CD4-positive, CD25-positive, alpha-beta regulatory T cell (primary cell): ENCODE measurements around the gene FOXB1. TPM values are rescaled to one million over a fixed set of nuclear protein-coding genes. Genes with fewer than 3 reads are reported as not detected.

Experiments
- ATAC-seq, 2 donors: fragments of 150-1000 bp; cut with Tn5 transposase; one replicate each; pipeline ENCODE4 v1.10.0; 2021; ENCODE audit warnings: low read depth in 2 of 2, moderate number of reproducible peaks in 2 of 2, moderate library complexity in 1 of 2
- DNase-seq, 3 donors: peaks; one replicate each; pipeline versions ENCODE4 v3.0.0 to v3.0.0-alpha.2; 2012 to 2022; ENCODE audit warnings: mixed read lengths in 1 of 3
- H3K27ac ChIP-seq: one replicate; pipeline ENCODE4 v1.7.0; 2013; ENCODE audit warnings: mild to moderate bottlenecking, low read length; ENCODE audit not compliant: insufficient read depth, poor library complexity, severe bottlenecking
- H3K27me3 ChIP-seq: one replicate; pipeline ENCODE4 v1.7.0; 2013; ENCODE audit warnings: low read length; ENCODE audit not compliant: control insufficient read depth, insufficient read depth
- H3K36me3 ChIP-seq: one replicate; pipeline ENCODE4 v1.7.0; 2013; ENCODE audit warnings: mild to moderate bottlenecking, low read length, moderate library complexity; ENCODE audit not compliant: control insufficient read depth, insufficient read depth
- H3K4me1 ChIP-seq: 2 replicates; pipeline ENCODE4 v1.7.0; 2013; ENCODE audit warnings: mild to moderate bottlenecking, low read length; ENCODE audit not compliant: insufficient read depth, control insufficient read depth, poor library complexity, severe bottlenecking
- H3K4me3 ChIP-seq: one replicate; pipeline ENCODE4 v1.7.0; 2013; ENCODE audit warnings: low read depth, mild to moderate bottlenecking, low read length, moderate library complexity
- H3K9me3 ChIP-seq, 2 experiments: 1 replicate in 1 of 2; 2 replicates in 1 of 2; pipeline ENCODE4 v1.7.0; 2013; ENCODE audit warnings: low read length in 2 of 2, mild to moderate bottlenecking in 1 of 2, moderate library complexity in 1 of 2; ENCODE audit not compliant: control insufficient read depth in 2 of 2
- H3K27ac Mint-ChIP-seq, 3 donors: one replicate each; pipeline ENCODE4 v1.8.0; 2020 to 2022; ENCODE audit warnings: mild to moderate bottlenecking in 3 of 3, mixed read lengths in 3 of 3, moderate library complexity in 2 of 3
- H3K27me3 Mint-ChIP-seq: one replicate; pipeline ENCODE4 v1.8.0; 2022; ENCODE audit warnings: mild to moderate bottlenecking, mixed read lengths
- H3K36me3 Mint-ChIP-seq: one replicate; pipeline ENCODE4 v1.8.0; 2020; ENCODE audit warnings: mixed read lengths
- H3K4me1 Mint-ChIP-seq, 4 donors: one replicate each; pipeline ENCODE4 v1.8.0; 2020 to 2022; ENCODE audit warnings: mixed read lengths in 4 of 4, mild to moderate bottlenecking in 1 of 4
- H3K4me3 Mint-ChIP-seq, 4 donors: one replicate each; pipeline ENCODE4 v1.8.0; 2020 to 2022; ENCODE audit warnings: mild to moderate bottlenecking in 4 of 4, mixed read lengths in 4 of 4, moderate library complexity in 3 of 4
- H3K9me3 Mint-ChIP-seq, 7 donors: one replicate each; pipeline ENCODE4 v1.8.0; 2020 to 2022; ENCODE audit warnings: mixed read lengths in 7 of 7, mild to moderate bottlenecking in 3 of 7, moderate library complexity in 2 of 7
- polyA plus RNA-seq, 4 donors: library from polyadenylated mRNA; unstranded; fragments of 300-500 nt; fragmentation: Illumina TruSeq; gene quantifications; one replicate each; pipeline ENCODE4 v1.2.3, GENCODE V29; 2021
- total RNA-seq: library from RNA; stranded (reverse); gene quantifications from one replicate; pipeline ENCODE4 v1.2.3, GENCODE V29; 2022

The FOXB1 gene
- total and polyA plus RNA-seq, 5 donors from 2014 or later: 0.46 to 4.0 (median 1.2) TPM

DNA sequence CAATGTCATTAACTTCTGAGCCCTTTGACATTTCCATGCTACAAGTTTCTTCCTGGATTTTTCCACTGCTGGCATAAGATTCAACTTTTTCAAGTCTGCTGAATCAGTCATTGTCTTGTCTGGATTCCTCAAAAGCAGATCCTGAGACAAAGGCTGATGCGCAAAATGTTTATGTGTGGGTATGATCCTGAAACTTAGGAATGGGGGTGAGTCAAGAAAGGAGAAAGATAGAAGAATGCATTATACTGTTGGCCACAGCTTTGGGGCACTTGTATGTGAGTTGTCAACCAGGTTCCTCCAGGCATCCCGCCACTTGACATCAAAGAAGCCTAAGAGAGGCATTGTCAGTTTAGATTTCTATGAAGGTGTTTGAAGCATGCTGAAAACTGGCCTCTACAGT, 50.4 kb downstream of the FOXB1 start:
- ATAC-seq (no peak), DNase-seq (no peak)
- Mint-ChIP-seq H3K27ac (no peak overlapping the region), H3K9me3 (peaks cover 0 to 14% (median 5%) of the 10 kb centered on the region in 7 donors), H3K27me3 (peaks cover 55% of the 10 kb centered on the region), H3K36me3 (peaks cover 6% of the 10 kb centered on the region), H3K4me1 (no peaks in the 10 kb centered on the region), H3K4me3 (no peak overlapping the region)
- no peaks in the 10 kb centered on the region for H3K4me1 ChIP-seq
- H3K4me3 ChIP-seq: no peak overlapping the region
- no peak overlapping the region for H3K27ac ChIP-seq
- H3K36me3 ChIP-seq: no peaks in the 10 kb centered on the region
- H3K27me3 ChIP-seq: peaks cover 18% of the 10 kb centered on the region
- H3K9me3 ChIP-seq: peaks cover 11 to 13% of the 10 kb centered on the region in 2 experiments
